CD14-positive monocyte (primary cell): ENCODE results near the gene ESRRG. TPM values are rescaled to one million over a fixed set of nuclear protein-coding genes. Genes with fewer than 3 reads are reported as not detected.

Experiments used
- DNase-seq, 3 donors: peaks; one replicate each; pipeline ENCODE4 v3.0.0-alpha.2; 2011 to 2022
- H2AFZ ChIP-seq: 2 replicates; pipeline ENCODE4 v1.6.0; 2012; ENCODE audit warnings: mild to moderate bottlenecking, low read depth, low read length, inconsistent platforms; ENCODE audit not compliant: insufficient read depth, poor library complexity, severe bottlenecking
- H3K27ac ChIP-seq, 2 donors: 1 replicate in 1 of 2; 2 replicates in 1 of 2; pipeline ENCODE4 v1.5.1; 2012 to 2013; ENCODE audit warnings: low read length in 2 of 2, control low read depth in 1 of 2, inconsistent platforms in 1 of 2, low read depth in 1 of 2, mild to moderate bottlenecking in 1 of 2
- H3K27me3 ChIP-seq, 2 donors: one replicate each; pipeline versions ENCODE4 v1.6.0 to v1.6.1; 2011 to 2013; ENCODE audit warnings: low read length in 2 of 2; ENCODE audit not compliant: control insufficient read depth in 2 of 2, insufficient read depth in 2 of 2
- H3K36me3 ChIP-seq, 2 donors: replicated peaks in 1 of 2; 1 replicate in 1 of 2; 2 replicates in 1 of 2; pipeline versions ENCODE4 v1.5.1 to v1.6.1; 2012 to 2013; ENCODE audit warnings: low read length in 2 of 2, control low read depth in 1 of 2, inconsistent platforms in 1 of 2, mild to moderate bottlenecking in 1 of 2; ENCODE audit not compliant: insufficient read depth in 2 of 2, control insufficient read depth in 1 of 2
- H3K4me1 ChIP-seq, 2 donors: 1 replicate in 1 of 2; 2 replicates in 1 of 2; pipeline versions ENCODE4 v1.5.1 to v1.6.1; 2012 to 2013; ENCODE audit warnings: low read length in 2 of 2, control low read depth in 1 of 2, inconsistent platforms in 1 of 2, mild to moderate bottlenecking in 1 of 2, moderate library complexity in 1 of 2; ENCODE audit not compliant: insufficient read depth in 2 of 2, control insufficient read depth in 1 of 2
- H3K4me2 ChIP-seq: replicated peaks from 2 replicates; pipeline ENCODE3; 2012; ENCODE audit warnings: low read length, moderate library complexity, mild to moderate bottlenecking; ENCODE audit not compliant: poor library complexity, severe bottlenecking; ENCODE audit errors: extremely low read depth
- H3K4me3 ChIP-seq, 3 experiments: fragments of 200-600 bp in 1 of 3; sonication (generic) in 1 of 3; replicated peaks in 1 of 3; 1 replicate in 2 of 3; 2 replicates in 1 of 3; pipeline ENCODE4 v1.5.1; 2011 to 2013; ENCODE audit warnings: low read length in 3 of 3, mild to moderate bottlenecking in 3 of 3, control low read depth in 2 of 3, low read depth in 2 of 3, inconsistent platforms in 1 of 3, moderate library complexity in 1 of 3
- H3K79me2 ChIP-seq: 2 replicates; pipeline ENCODE4 v1.6.0; 2012; ENCODE audit warnings: mild to moderate bottlenecking, control low read depth, inconsistent platforms, low read length, moderate library complexity; ENCODE audit not compliant: insufficient read depth
- H3K9ac ChIP-seq: 2 replicates; pipeline ENCODE4 v1.6.0; 2017; ENCODE audit warnings: low read length, mild to moderate bottlenecking; ENCODE audit not compliant: insufficient read depth, poor library complexity, severe bottlenecking
- H3K9me3 ChIP-seq, 2 donors: replicated peaks in 1 of 2; 1 replicate in 1 of 2; 2 replicates in 1 of 2; pipeline versions ENCODE4 v1.5.1 to v1.6.1; 2012 to 2013; ENCODE audit warnings: low read length in 2 of 2, control low read depth in 1 of 2; ENCODE audit not compliant: control insufficient read depth in 1 of 2, insufficient read depth in 1 of 2
- H4K20me1 ChIP-seq: 2 replicates; pipeline ENCODE4 v1.6.0; 2012; ENCODE audit warnings: mild to moderate bottlenecking, low read length, control low read depth, moderate library complexity; ENCODE audit not compliant: insufficient read depth
- H3K27ac Mint-ChIP-seq, 7 donors: one replicate each; pipeline ENCODE4 v1.8.0; 2020; ENCODE audit warnings: mild to moderate bottlenecking in 7 of 7, mixed read lengths in 7 of 7, moderate library complexity in 6 of 7, inconsistent platforms in 2 of 7
- H3K27me3 Mint-ChIP-seq, 3 donors: one replicate each; pipeline ENCODE4 v1.8.0; 2021 to 2022; ENCODE audit warnings: low read depth in 3 of 3, mild to moderate bottlenecking in 3 of 3, mixed read lengths in 3 of 3, moderate library complexity in 3 of 3, inconsistent platforms in 1 of 3
- H3K36me3 Mint-ChIP-seq, 2 donors: one replicate each; pipeline ENCODE4 v1.8.0; 2020; ENCODE audit warnings: mixed read lengths in 2 of 2, inconsistent platforms in 1 of 2, mild to moderate bottlenecking in 1 of 2
- H3K4me1 Mint-ChIP-seq: one replicate; pipeline ENCODE4 v1.8.0; 2020; ENCODE audit warnings: mild to moderate bottlenecking, mixed read lengths
- H3K4me3 Mint-ChIP-seq, 2 donors: one replicate each; pipeline ENCODE4 v1.8.0; 2020; ENCODE audit warnings: mild to moderate bottlenecking in 2 of 2, mixed read lengths in 2 of 2, moderate library complexity in 1 of 2
- H3K9me3 Mint-ChIP-seq, 7 donors: one replicate each; pipeline ENCODE4 v1.8.0; 2020 to 2022; ENCODE audit warnings: mixed read lengths in 7 of 7, mild to moderate bottlenecking in 6 of 7, moderate library complexity in 6 of 7, inconsistent platforms in 2 of 7
- CTCF ChIP-seq: fragments of 200-600 bp; IDR thresholded peaks from one replicate; pipeline ENCODE4 v1.8.0; 2022; ENCODE audit warnings: antibody characterized with exemption, mild to moderate bottlenecking
- WGBS: methylation state at CpG from one replicate; pipeline ENCODE4 v1.1.5; 2013; ENCODE audit warnings: missing lambda C conversion rate; ENCODE audit not compliant: insufficient coverage; 5-methylcytosine and 5-hydroxymethylcytosine counted together
- intact Hi-C, 2 donors: fragments of 100-400 bp; cut with micrococcal nuclease; formaldehyde crosslinking; loops; one replicate each; pipeline versions ENCODE4 v1.15.0 to v1.15.1; 2023
- polyA plus RNA-seq, 3 donors: library from polyadenylated mRNA; depleted of rRNA in 1 of 3; unstranded in 2 of 3; stranded (reverse) in 1 of 3; fragments of 300-500 nt in 2 of 3; fragments of >200 nt in 1 of 3; fragmentation: Illumina TruSeq in 2 of 3; gene quantifications; 1 replicate in 2 of 3; 2 replicates in 1 of 3; pipeline ENCODE4 v1.2.3, GENCODE V29; 2012 to 2021

ESRRG gene
- polyA plus RNA-seq, 3 donors, result not detected

- no peaks in the 10 kb centered on the region for H3K36me3 Mint-ChIP-seq
- H3K27ac Mint-ChIP-seq, result no peak overlapping the region
- Histone ChIP-seq H3K36me3 (no peaks in the 10 kb centered on the region), H3K4me3 (no peak overlapping the region), H3K4me1 (no peaks in the 10 kb centered on the region), H3K27me3 (no peaks in the 10 kb centered on the region), H3K27ac (no peak overlapping the region), H3K9ac (no peak overlapping the region), H4K20me1 (no peaks in the 10 kb centered on the region), H3K9me3 (no peaks in the 10 kb centered on the region), H3K4me2 (no peak overlapping the region), H3K79me2 (no peaks in the 10 kb centered on the region), H2AFZ (no peak overlapping the region)
- H3K27me3 Mint-ChIP-seq, result peaks cover 0 to 2% (median 0%) of the 10 kb centered on the region in 3 donors
- H3K9me3 Mint-ChIP-seq, result peaks cover 0 to 3% (median 0%) of the 10 kb centered on the region in 7 donors
- no peaks in the 10 kb centered on the region for H3K4me1 Mint-ChIP-seq
- no peak for TF ChIP-seq CTCF
- no CpG with 5 or more reads among the region's 4 CpGs for WGBS
- H3K4me3 Mint-ChIP-seq, result no peak overlapping the region
- no peak for DNase-seq
- intact Hi-C loops, result no loop called here
Measured at GRCh38 chr1:216555653-216556052, 167.6 kb downstream of the ESRRG start.

GRCh38 chr1:216554934-216555333 lies 168.3 kb downstream of the ESRRG start:
- Mint-ChIP-seq H3K27ac (no peak overlapping the region), H3K27me3 (peaks cover 0 to 2% (median 0%) of the 10 kb centered on the region in 3 donors), H3K9me3 (peaks cover 0 to 3% (median 0%) of the 10 kb centered on the region in 7 donors), H3K4me1 (no peaks in the 10 kb centered on the region), H3K4me3 (no peak overlapping the region), H3K36me3 (no peaks in the 10 kb centered on the region)
- H3K27ac ChIP-seq, result no peak overlapping the region
- no peak overlapping the region for H2AFZ ChIP-seq
- DNase-seq, result no peak
- H3K79me2 ChIP-seq, result no peaks in the 10 kb centered on the region
- intact Hi-C loops, result no loop called here
- no peak overlapping the region for H3K4me3 ChIP-seq
- H3K36me3 ChIP-seq, result no peaks in the 10 kb centered on the region
- H3K4me2 ChIP-seq, result no peak overlapping the region
- H4K20me1 ChIP-seq, result no peaks in the 10 kb centered on the region
- H3K4me1 ChIP-seq, result no peaks in the 10 kb centered on the region
- no peaks in the 10 kb centered on the region for H3K27me3 ChIP-seq
- no peak for TF ChIP-seq CTCF
- H3K9me3 ChIP-seq, result no peaks in the 10 kb centered on the region
- no peak overlapping the region for H3K9ac ChIP-seq
